Amniotic stem cell (primary cell): ENCODE results near the gene OTOGL.

ENCODE experiments used
- DNase-seq: peaks from one replicate; lab custom pipeline; 2025; lab: John Stamatoyannopoulos, UW

The OTOGL gene

GRCh38 chr12:80373666-80374065 lies 274.3 kb downstream of the OTOGL start:
- no peak for DNase-seq

GRCh38 chr12:80374615-80375014 lies 275.3 kb downstream of the OTOGL start:
- no peak for DNase-seq

- no peak for DNase-seq
Observed at GRCh38 chr12:80377140-80377794, 277.9 kb downstream of the OTOGL start.

GRCh38 chr12:80381121-80381520 lies 281.8 kb downstream of the OTOGL start:
- no peak for DNase-seq

- no peak for DNase-seq
Observed at GRCh38 chr12:80382254-80382653, 282.9 kb downstream of the OTOGL start.

- DNase-seq, result no peak
Observed at GRCh38 chr12:80400571-80400991, 301.2 kb downstream of the OTOGL start.

GRCh38 chr12:80401191-80401590 lies 301.9 kb downstream of the OTOGL start:
- DNase-seq, result no peak

- no peak for DNase-seq
Observed at GRCh38 chr12:80404629-80405028, 305.3 kb downstream of the OTOGL start.

- DNase-seq, result no peak
Observed at GRCh38 chr12:80406253-80406652, 306.9 kb downstream of the OTOGL start.

- DNase-seq, result no peak
Observed at GRCh38 chr12:80411787-80412186, 312.4 kb downstream of the OTOGL start.

- DNase-seq, result peak; percentile 49
Observed at GRCh38 chr12:80412343-80412953, 313.1 kb downstream of the OTOGL start.

GRCh38 chr12:80413462-80413861 lies 314.1 kb downstream of the OTOGL start:
- DNase-seq, result no peak

- DNase-seq, result no peak
Observed at GRCh38 chr12:80415466-80415865, 316.1 kb downstream of the OTOGL start.

GRCh38 chr12:80419644-80420043 lies 320.3 kb downstream of the OTOGL start:
- peak; percentile 16 for DNase-seq

GRCh38 chr12:80420075-80420474 lies 320.7 kb downstream of the OTOGL start:
- DNase-seq, result no peak

- peak; percentile 53 for DNase-seq
Observed at GRCh38 chr12:80422550-80422949, 323.2 kb downstream of the OTOGL start.
